DMS153 (cell line): ENCODE results near the gene LINGO3.
"Not testable (repeated sequence)": the region's sequence is repeated elsewhere in the genome, so short reads cannot be mapped to it uniquely, and the experiment has no call there.

ENCODE experiments used
- DNase-seq: peaks from one replicate; lab custom pipeline; 2025; lab: John Stamatoyannopoulos, UW

The LINGO3 gene

GRCh38 chr19:2281265-2282061, 26.5 kb downstream of the LINGO3 start:
- DNase-seq: not testable (repeated sequence)

GRCh38 chr19:2280633-2281264, 27.2 kb downstream of the LINGO3 start:
- DNase-seq: no peak

- DNase-seq: no peak
These were observed 29.3 kb downstream of the LINGO3 start for GRCh38 chr19:2278459-2279158.

- no peak for DNase-seq
These were observed 30.8 kb downstream of the LINGO3 start for GRCh38 chr19:2277138-2277537.

GRCh38 chr19:2276429-2276986, 31.4 kb downstream of the LINGO3 start:
- DNase-seq: no peak

GRCh38 chr19:2275588-2276428, 32.1 kb downstream of the LINGO3 start:
- DNase-seq: no peak

GRCh38 chr19:2274931-2275535, 32.9 kb downstream of the LINGO3 start:
- DNase-seq: no peak

- DNase-seq: no peak
These were observed 33.7 kb downstream of the LINGO3 start for GRCh38 chr19:2274185-2274711.

- DNase-seq: peak; percentile 38
These were observed 34.4 kb downstream of the LINGO3 start for GRCh38 chr19:2273356-2274184.

GRCh38 chr19:2271234-2272103, 36.5 kb downstream of the LINGO3 start:
- DNase-seq: no peak

- DNase-seq: no peak
These were observed 37.3 kb downstream of the LINGO3 start for GRCh38 chr19:2270423-2271233.

- DNase-seq: no peak
These were observed 37.9 kb downstream of the LINGO3 start for GRCh38 chr19:2270157-2270422.

GRCh38 chr19:2269244-2270156, 38.5 kb downstream of the LINGO3 start:
- peak; percentile 72 for DNase-seq

GRCh38 chr19:2268861-2269243, 39.1 kb downstream of the LINGO3 start:
- no peak for DNase-seq

- DNase-seq: no peak
These were observed 39.5 kb downstream of the LINGO3 start for GRCh38 chr19:2268480-2268830.

GRCh38 chr19:2266183-2266993, 41.6 kb downstream of the LINGO3 start:
- DNase-seq: peak; percentile 28
